Breast epithelium (tissue), 3 donors: ENCODE measurements around the gene NUBPL.

Source experiments
- CTCF ChIP-seq, 3 donors: fragments of 450-650 bp; IDR thresholded peaks; one replicate each; pipeline ENCODE4 v1.5.1; 2016 to 2017; ENCODE audit warnings: antibody characterized with exemption in 3 of 3, mild to moderate bottlenecking in 3 of 3, moderate library complexity in 3 of 3
- POLR2A ChIP-seq: fragments of 450-650 bp; IDR thresholded peaks from one replicate; pipeline ENCODE4 v1.6.1; 2016; ENCODE audit warnings: antibody characterized with exemption, mild to moderate bottlenecking, moderate library complexity
- POLR2AphosphoS5 ChIP-seq, 3 donors: sonication (generic); formaldehyde crosslinking; IDR thresholded peaks; one replicate each; pipeline ENCODE4 v1.6.1; 2017; ENCODE audit warnings: antibody characterized with exemption in 3 of 3

- TF ChIP-seq CTCF (IDR thresholded peaks at IDR 0.05) (no peak), POLR2AphosphoS5 (IDR thresholded peaks at IDR 0.05) (no peak), POLR2A (no peak)
These were observed 128.9 kb downstream of the NUBPL start for GRCh38 chr14:31690056-31690455.
